HG02938 (cell line): Measurements from ENCODE around the gene RAD23B.

Source experiments
- ATAC-seq: cut with Tn5 transposase; IDR thresholded peaks from one replicate; pipeline ENCODE4 v1.9.1; 2021; ENCODE audit warnings: mild to moderate bottlenecking, moderate library complexity; ENCODE audit not compliant: unreplicated experiment

Gene RAD23B

GRCh38 chr9:107266624-107267368 lies 16.3 kb upstream of the RAD23B start:
- no peak for ATAC-seq

DNA sequence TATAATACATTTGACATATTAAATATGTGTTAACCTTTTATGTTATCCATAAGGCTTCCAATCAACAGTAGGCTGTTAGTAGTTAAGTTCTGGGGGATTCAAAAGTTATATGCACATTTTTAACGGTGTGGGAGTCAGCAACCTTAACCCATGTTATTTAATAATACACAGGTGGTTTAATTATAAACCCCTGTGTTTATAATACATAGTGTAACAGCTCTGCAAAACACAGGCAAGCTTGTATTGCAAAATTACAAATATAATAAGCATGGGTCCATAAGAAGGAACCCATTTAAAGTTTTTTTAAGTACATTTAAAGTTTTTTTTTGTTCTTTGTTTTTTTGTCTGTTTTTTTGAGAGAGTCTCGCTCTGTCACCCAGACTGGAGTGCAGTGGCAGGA lies 14.5 kb upstream of the RAD23B start:
- no peak for ATAC-seq

GRCh38 chr9:107269254-107269653 lies 13.8 kb upstream of the RAD23B start:
- no peak for ATAC-seq

- no peak for ATAC-seq
Observed at GRCh38 chr9:107269681-107270080, 13.4 kb upstream of the RAD23B start.

DNA sequence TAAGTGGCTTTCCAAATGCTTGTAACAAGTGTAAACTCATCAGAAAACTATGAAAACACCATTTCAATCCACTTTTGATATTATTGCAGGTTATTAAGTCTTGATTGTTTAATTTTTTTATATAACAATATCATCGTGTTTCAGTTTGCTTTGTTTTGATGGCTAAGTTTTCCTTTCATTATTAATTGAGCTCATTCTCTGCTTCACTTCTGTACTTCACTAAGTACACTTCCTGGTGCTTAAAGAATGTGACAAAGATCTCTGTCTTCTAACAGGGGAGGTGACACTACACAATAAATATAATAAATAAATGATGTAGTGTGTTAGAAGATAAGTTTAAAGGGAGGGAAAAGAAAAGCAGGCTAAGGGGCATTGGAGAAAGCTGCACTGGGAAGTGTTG lies 13.0 kb upstream of the RAD23B start:
- ATAC-seq = no peak

DNA sequence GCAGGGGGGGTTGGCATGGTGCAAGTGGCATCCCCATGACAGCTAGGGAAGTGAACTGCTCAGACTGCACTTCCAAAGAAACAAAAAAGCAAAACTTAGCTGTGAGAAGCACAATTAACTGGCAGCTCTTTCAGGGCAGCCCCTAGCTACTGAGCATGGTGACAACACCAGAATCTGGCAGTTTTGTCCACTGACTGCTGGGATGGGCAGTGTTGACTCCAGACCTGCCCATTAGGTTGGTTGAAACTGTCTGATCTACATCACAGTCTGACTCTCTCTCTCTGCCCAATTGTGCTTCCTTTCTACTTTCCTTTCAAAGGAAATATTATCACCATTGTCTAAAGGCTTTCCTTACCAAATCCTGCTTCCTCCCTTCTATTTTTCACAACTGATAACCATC lies 12.5 kb upstream of the RAD23B start:
- ATAC-seq = no peak

- no peak for ATAC-seq
Observed at GRCh38 chr9:107273634-107274033, 9.4 kb upstream of the RAD23B start.

- ATAC-seq = no peak
Observed at GRCh38 chr9:107274096-107274495, 9.0 kb upstream of the RAD23B start.

DNA sequence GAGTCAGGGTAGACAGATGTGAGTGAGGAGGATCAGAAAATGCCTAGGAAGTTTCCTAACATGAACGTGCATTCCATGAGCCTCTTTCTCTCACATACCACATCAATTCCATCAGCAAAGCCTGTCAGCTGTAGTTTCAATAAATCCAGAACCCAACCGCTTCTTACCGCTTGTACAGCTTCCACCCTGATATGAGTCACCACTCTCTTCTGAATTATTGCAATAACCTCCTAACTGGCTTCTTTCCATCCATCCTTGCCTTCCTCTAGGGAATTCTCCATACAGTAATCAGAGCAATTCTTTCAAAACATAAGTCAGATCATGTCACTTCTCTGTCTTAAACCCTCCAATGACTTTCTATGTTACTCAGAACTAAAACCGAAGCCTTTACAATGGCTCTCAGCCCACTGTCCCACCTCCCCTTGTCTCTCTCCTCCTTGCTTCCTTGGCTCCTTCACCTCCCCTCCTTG lies 8.1 kb upstream of the RAD23B start:
- ATAC-seq = no peak

DNA sequence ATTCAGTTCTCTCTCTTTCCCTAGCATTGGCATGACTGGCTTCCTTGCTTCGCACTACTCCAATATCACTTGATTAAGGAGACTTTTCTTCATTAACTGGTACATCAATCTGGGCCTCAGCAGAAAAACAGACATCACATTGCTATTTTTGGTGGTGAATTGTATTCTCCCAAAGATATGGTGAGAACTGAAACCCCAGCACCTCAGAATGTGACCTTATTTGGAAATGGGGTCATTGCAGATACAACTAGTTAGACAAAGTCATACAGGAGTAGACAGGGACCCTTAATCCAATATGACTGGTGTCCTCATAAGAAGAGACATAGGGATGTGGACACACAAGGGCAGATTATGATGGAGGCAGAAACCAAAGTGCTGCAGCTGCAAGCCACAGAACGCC lies 7.5 kb upstream of the RAD23B start:
- no peak for ATAC-seq

DNA sequence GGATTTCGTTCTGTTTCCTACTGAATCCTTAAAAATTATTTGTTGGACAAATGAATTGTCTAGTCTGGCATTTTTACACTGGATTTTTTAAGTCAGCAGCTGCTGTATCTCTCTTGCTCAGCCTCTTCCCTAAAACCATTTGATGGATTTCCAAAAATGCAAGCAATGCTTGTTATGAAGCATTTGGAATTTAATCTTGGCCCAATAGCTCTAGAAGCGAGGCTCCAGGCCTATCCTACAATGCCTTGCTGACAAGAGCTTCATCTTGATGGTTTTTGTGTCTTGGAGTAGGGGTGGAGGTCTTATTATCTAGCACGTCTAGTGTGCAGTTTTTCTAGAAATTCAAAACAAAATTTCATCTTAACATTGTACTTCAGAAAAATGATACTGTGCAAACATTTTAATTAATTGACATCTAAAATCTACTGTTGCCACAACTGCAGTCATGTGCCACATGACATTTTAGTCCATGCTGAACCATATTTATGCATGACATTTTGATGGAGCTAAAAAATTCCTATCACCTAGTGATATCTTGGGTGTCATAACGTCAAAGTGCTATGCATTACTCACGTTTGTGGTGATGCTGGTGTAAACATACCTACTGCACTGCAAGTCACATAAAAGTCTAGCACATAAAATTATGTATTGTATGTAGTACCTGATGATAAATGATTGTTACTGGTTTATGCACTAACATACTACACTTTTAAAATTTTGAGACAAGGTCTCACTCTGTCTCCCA lies 5.9 kb upstream of the RAD23B start:
- no peak for ATAC-seq

DNA sequence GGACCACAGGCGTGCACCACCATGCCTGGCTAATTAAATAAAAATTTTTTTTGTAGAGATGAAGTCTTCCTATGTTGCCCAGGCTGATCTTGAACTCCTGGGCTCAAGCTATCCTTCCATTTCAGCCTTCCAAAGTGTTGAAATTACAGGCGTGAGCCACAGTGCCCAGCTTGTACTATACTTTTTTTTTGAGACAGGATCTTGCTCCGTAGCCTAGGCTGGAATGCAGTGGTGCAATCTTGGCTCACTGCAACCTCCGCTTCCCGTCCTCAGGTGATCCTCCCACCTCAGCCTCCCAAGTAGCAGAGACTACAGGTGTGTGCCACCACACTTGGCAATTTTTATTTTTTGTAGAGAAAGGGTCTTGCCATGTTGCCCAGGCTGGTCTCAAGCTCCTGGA lies 5.3 kb upstream of the RAD23B start:
- no peak for ATAC-seq

DNA sequence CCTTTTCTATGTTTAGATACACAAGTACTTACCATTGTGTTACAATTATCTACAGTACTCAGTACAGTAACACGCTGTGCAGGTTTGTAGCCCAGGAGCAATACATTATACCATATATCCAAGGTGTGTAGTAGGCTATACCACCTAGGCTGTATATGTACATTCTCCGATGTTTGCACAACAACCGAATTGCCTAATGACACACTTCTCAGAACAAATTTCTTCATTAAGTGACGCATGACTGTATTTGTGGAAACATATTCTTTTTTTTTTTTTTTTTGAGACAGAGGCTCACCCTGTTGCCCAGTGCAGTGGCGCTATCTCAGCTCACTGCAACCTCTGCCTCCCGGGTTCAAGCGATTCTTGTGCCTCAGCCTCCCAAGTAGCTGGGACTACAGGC lies 4.0 kb upstream of the RAD23B start:
- ATAC-seq = no peak

DNA sequence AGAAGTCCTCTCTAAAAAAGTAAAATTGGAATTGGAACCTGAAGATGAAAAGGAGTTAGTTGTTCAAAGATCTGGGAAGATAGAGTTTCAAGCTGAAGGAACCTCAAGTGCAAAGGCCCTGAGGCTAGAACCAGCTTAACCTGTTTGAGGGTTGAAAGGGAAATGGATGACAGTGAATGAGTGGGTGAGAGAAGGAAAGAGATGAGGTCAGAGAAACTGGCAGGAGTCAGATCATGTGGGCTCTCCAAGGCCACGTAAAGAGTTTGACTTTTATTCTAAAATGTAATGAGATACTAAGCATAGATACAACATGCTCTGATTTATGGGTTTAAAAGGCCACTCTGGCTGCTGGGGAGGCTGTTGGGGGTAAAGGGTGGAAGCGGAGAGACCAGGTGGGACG lies 2.5 kb upstream of the RAD23B start:
- ATAC-seq = no peak

DNA sequence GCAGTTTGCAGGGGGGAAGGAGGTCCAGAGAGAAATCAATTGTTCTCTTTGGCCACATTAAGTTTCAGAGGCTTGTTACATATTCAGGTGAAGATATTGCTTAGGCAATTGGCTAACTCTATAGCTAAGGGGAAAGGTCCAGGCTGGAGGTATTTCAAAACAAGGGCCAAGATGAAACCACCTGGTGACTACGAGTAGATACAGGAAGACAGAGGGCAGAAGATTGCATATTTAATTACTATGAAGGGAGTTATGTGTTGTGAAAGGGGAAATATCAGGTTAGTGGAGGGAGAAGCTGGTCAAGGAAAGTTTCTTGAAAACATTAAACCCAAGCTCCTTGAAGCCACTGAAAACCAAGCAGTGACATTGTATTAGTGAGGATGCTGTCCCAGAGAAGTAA lies 1.9 kb upstream of the RAD23B start:
- ATAC-seq = no peak

- peak; percentile 0 for ATAC-seq
Observed at GRCh38 chr9:107281922-107282667, 984 bp upstream of the RAD23B start.

GRCh38 chr9:107283623-107284616 lies 841 bp downstream of the RAD23B start:
- ATAC-seq = peak; percentile 39

- ATAC-seq = no peak
Observed at GRCh38 chr9:107284636-107285035, 1.6 kb downstream of the RAD23B start.

- ATAC-seq = no peak
Observed at GRCh38 chr9:107285286-107285685, 2.2 kb downstream of the RAD23B start.

- ATAC-seq = no peak
Observed at GRCh38 chr9:107286057-107286456, 3.0 kb downstream of the RAD23B start.
